Smooth muscle cell of the brain vasculature (primary cell): ENCODE results near the gene ALLC.
"Not testable (repeated sequence)": the region's sequence is repeated elsewhere in the genome, so short reads cannot be mapped to it uniquely, and the experiment has no call there.

ENCODE experiments used
- DNase-seq: peaks from one replicate; pipeline ENCODE4 v3.0.0-alpha.2; 2012; ENCODE audit warnings: low read depth, low spot score

Gene ALLC

DNA sequence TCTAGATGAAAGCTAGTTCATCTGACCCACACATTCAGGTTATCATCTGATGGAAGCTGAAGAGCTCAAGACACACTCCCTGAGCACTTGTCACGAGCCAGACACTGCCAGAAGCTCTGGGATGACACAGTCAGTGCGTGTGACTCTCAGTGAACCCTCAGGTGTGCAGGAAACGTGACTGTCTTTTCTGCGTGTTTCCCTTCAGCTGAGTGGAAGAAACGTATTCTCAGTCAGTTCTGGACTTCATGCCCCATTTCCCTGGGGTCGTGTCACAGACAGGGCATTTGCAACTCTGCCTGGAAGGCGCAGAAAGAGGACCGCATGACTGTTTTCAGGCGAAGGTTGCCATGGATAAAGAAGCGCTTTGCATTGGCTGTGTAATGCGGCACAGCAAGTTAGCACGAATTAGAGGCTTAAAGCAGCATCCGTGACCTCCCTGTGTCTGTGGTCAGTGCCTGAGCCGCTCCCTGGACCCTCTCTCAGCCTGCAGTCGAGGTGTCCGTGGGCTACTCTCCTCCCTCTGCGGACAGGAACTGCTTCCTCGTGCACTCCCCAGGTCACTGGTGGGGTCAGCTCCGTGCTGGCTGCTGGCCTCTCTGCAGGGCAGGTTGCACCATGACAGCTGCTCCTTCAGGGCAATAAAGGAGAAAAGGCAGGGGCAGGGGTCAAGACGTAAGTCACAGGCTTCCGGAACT, 3.3 kb upstream of the ALLC start:
- DNase-seq = no peak

GRCh38 chr2:3655871-3656761, 1.9 kb upstream of the ALLC start:
- DNase-seq = no peak

GRCh38 chr2:3656762-3657721, 958 bp upstream of the ALLC start:
- peak; percentile 46 for DNase-seq

DNA sequence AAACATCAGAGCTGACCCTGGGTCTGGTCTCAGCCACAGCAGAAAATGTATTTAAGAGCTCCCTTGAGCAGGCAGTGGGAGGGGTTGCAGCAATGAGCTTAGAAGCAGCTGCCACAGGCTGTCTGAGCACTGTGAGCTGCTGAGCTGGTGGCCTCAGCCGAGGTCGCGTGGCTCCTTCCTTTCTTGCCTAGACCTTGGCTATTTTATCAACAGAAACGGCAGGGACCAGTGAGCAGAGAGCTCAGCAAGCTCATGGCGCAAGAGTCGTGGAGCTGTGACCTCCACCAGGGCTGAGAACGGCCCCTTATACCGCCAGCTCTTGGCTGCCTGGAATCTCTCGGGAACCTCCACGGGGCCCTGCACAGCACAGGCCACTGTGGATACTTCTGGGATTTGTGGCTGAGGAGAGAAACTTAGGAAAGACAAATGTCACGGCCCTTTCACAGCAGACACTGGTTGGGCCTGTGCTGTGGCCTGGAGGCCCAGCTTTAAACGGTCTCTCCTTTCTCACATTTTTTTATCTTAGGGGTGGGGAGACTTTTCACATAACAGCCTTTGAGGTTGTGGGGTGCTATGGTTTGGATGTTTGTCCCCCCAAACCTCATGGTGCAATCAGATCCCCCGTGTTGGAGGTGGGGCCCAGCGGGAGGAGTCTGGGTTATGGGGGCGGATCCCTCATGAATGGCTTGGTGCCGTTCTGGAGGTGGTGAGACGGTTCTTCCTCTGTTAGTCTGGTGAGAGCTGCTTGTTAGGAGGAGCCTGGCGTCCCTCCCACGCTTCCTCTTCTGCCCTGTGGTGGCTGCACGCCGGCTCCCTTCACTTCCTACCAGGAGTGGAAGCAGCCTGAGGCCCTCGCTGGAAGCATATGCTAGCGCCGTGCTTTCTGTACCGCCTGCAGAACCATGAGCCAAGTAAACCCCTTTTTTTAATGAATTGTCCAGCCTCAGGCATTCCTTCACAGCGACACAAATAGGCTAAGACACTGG, 1.7 kb downstream of the ALLC start:
- DNase-seq = no peak

DNA sequence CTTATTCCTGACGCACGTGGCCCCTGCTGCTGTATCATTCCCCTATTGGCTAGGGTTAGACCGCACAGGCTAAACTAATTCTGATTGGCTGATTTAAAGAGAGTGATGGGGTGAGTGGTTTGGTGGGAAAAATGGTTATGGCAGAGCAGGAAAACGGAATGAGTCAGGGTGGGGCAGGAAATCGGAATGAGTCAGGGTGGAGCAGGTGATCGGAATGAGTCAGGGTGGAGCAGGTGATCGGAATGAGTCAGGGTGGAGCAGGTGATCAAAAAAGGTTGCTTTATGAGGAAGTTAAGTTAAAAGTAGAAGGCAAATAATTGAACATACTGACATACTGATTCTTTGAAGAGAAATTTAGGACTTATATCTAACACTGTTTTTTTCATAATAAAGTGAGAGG, 2.6 kb downstream of the ALLC start:
- not testable (repeated sequence) for DNase-seq

GRCh38 chr2:3661149-3661660, 3.2 kb downstream of the ALLC start:
- no peak for DNase-seq

- DNase-seq = no peak
Observed at GRCh38 chr2:3662239-3662638, 4.2 kb downstream of the ALLC start.

DNA sequence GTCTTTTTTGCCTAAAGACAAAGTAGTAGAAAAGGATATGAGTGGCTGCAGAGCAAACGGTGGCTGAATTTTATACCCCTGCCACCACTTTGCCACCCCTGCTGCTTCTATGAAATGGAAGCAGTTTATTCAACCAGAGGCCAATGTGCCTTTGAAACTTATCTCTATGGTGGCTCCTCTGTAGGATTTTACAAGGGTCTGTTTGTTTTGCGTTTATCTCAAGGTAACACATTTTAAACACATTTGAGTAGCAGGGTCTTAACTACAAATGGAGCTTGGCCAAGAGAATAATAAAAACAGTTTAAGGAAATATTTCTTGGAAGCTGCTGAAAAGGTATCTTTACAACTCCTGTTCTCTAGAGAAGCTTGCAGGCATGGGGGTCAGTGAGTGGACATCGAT, 6.1 kb downstream of the ALLC start:
- DNase-seq = no peak

DNA sequence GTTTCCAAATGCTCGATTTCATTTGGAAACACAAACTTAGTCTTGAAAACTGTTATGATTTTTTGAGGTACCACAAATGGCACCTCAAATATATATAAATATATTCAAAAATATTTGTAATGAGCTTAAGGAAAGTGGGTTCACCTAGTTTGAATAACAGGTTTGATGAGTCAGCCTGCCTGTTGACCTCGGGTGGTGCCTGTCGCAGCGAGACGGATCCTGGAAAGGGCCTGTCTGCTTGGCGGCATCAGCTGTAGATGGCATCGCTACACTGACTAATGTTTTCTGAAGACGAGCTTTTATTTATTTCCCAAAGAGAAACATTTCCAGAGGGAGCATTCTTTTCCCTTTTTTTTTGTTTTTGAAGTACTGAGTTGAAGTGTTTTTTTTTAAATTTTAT, 6.9 kb downstream of the ALLC start:
- DNase-seq = no peak

GRCh38 chr2:3665886-3666612, 8.0 kb downstream of the ALLC start:
- DNase-seq = no peak

GRCh38 chr2:3666613-3666975, 8.6 kb downstream of the ALLC start:
- DNase-seq = no peak

DNA sequence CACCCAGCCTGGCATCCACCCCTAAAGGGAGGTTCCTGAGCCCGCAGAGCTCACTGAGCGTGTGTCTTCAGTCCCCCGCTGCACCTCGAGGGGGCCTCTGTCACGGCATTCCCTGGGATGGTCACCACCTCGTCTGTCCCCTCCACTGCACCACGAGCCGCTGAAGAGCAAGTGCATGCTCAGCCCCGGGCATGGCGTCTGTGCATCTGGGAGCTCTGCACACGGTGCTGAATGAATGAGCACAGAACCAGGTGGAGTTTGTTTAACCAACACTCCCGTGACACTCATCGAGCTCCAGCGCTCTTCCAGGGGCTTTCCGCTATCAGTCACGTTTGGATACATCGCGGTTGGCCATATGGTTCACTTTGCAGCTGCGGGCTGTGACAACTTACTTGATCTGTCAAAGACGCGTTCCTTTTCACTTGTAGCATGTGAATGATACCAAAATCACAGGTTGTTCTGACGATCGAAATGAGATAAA, 9.2 kb downstream of the ALLC start:
- DNase-seq = no peak

DNA sequence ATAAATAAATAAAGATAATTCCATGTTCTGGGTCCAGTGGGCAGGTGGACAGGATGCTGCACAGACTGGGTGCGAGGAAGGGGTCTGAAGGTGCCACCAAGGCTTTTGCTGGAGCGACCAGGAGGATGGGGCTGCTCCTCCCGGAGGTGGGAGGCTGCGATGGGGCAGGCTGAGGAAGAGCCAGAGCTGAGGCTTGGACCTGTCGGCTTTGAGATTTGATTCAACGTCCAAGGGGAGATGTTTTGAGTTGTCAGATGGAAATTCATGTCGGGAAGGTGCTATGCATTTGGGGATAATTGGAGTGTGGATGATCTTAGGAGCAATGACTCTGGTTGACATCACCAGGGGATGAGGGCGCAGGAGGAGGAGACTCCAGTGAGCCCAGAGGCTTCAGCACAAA, 11.7 kb downstream of the ALLC start:
- no peak for DNase-seq

- no peak for DNase-seq
Observed at GRCh38 chr2:3670376-3670775, 12.4 kb downstream of the ALLC start.

GRCh38 chr2:3670941-3671340, 12.9 kb downstream of the ALLC start:
- no peak for DNase-seq

DNA sequence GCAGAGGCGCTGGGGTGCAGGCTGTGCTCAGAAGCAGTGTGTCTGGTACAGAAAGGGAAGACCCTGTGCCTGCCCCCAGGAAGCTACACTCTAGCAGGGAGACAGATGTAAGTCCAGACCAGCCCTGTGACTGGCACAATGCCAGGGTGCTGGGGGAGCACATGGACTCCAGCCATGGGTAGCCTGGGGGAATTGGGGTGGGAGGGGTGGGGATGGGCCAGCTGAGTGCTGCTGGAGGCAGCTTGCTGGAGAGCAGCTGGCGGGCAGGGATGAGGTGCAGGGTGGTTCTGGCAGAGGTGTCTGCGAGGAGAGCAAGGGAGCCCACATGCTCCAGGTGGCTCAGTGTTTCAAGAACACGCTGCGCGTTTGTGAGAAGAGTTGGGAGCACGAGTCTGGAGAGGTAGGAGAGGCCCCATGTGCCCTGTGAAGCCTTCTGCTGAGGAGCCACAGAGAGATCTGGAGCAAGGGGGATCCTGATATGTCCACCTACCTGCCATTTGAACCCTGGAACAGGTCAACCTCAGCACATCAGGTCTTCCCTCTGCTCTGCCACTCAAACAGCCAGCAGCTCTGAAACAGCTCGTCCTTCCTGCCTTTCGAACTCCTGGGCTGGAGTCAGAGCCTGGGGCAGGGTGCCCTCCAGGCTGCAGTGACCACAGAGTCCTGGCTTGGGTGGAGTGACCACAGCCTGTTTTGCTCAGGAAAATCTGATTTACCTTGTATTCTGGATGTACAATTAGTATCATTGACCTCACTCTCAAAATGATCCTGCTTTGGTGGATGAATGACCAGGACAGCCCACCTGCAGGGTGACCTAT, 15.1 kb downstream of the ALLC start:
- no peak for DNase-seq

- DNase-seq = no peak
Observed at GRCh38 chr2:3674066-3674845, 16.3 kb downstream of the ALLC start.

DNA sequence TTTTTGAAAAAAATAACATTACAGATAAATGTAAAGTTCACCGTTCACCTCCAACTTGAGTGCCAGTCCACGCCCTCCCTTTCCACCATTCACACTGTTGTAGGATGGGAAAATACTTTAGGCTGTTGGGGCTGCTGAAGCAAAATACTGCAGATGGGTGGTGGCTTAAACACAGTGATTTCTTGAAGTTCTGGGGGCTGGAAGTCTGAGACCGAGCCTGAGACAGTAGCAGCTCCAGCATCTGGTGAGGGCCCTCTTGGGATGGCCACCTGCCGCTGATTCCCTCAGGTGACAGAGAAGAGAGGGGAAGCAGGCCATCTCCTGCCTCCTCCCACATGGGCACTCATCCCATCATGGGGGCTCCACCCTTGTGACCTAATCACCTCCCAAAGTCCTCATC, 17.7 kb downstream of the ALLC start:
- DNase-seq = no peak
